ENCODE results near the gene EGR2. TPM values are rescaled to one million over a fixed set of nuclear protein-coding genes. Genes with fewer than 3 reads are reported as not detected.
A peak's percentile ranks its signal among the peaks of the same experiment; 100 is the strongest.

EGR2 gene
- total and polyA plus RNA-seq, 7 donors = 0.24 to 1.2 (median 0.67) TPM

DNA sequence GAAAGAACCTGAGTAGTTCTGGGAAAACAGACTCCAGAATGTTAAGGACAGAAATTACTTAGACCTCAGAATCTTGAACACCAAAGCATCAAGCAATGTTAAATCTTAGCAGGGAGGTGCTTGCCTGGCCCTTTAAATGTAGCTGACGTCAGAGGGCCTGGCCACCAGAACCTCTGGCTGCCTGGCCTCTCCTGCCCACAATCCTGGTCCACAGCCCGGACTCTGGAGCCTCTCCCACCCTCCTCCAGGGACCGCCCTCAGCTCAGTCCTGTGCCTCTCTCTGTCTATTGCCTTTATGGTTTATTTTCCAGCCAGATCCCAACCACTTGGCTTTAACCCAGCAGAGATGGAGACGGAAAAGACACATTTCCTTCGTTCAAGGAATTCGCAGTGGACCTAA lies 42.2 kb upstream of the EGR2 start:
- Histone ChIP-seq H3K27me3 (ENCODE audit: insufficient read depth in 3 of 3, low read length in 2 of 3) (peaks cover 0 to 3% (median 0%) of the 10 kb centered on the region in 3 donors), H3K27ac (no peak overlapping the region), H3K4me3 (no peak overlapping the region), H3K36me3 (ENCODE audit: insufficient read depth in 1 of 2, low read depth in 1 of 2) (no peaks in the 10 kb centered on the region), H3K9me3 (no peaks in the 10 kb centered on the region), H3K4me1 (no peaks in the 10 kb centered on the region)
- ATAC-seq = no peak
- 20 to 36% (median 33%) methylated on average over 6 of the region's 6 CpGs for WGBS, 3 donors
- intact Hi-C loops (cut with DNase I) = no loop called here
- DNase-seq = peak in 1 of 2 donors; percentile 40
- TF ChIP-seq, protein P1, sequence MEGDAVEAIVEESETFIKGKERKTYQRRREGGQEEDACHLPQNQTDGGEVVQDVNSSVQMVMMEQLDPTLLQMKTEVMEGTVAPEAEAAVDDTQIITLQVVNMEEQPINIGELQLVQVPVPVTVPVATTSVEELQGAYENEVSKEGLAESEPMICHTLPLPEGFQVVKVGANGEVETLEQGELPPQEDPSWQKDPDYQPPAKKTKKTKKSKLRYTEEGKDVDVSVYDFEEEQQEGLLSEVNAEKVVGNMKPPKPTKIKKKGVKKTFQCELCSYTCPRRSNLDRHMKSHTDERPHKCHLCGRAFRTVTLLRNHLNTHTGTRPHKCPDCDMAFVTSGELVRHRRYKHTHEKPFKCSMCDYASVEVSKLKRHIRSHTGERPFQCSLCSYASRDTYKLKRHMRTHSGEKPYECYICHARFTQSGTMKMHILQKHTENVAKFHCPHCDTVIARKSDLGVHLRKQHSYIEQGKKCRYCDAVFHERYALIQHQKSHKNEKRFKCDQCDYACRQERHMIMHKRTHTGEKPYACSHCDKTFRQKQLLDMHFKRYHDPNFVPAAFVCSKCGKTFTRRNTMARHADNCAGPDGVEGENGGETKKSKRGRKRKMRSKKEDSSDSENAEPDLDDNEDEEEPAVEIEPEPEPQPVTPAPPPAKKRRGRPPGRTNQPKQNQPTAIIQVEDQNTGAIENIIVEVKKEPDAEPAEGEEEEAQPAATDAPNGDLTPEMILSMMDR (IDR thresholded peaks at IDR 0.05) = no peak

DNA sequence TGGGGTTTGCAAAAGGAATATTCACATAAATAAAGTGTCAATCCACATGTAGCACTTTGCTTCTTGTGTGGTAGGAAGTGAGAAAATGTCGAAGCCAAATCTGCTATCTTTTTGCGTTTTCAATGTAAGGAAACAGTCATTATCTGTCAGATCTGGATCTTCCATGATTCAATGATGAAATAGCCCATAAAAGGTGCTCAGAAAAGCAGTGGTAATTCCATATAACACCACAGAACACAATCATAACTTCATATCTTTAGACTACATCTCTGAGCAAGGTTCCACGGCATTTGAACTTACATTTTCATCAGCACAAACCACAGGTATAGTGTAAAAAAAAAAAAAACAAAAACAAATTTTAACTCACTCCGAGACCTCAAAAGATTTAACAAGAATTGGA lies 39.9 kb upstream of the EGR2 start:
- H3K36me3 ChIP-seq (ENCODE audit: insufficient read depth in 1 of 2, low read depth in 1 of 2) = no peaks in the 10 kb centered on the region
- H3K27ac ChIP-seq = no peak overlapping the region
- 66 to 88% (median 77%) methylated on average over 4 of the region's 4 CpGs for WGBS, 3 donors
- TF ChIP-seq, protein P1 (IDR thresholded peaks at IDR 0.05) = no peak
- ATAC-seq = no peak
- H3K27me3 ChIP-seq (ENCODE audit: insufficient read depth in 3 of 3, low read length in 2 of 3) = peaks cover 0 to 3% (median 0%) of the 10 kb centered on the region in 3 donors
- H3K9me3 ChIP-seq = no peaks in the 10 kb centered on the region
- H3K4me3 ChIP-seq = no peak overlapping the region
- intact Hi-C loops (cut with DNase I) = no loop called here
- no peak for DNase-seq
- no peaks in the 10 kb centered on the region for H3K4me1 ChIP-seq

DNA sequence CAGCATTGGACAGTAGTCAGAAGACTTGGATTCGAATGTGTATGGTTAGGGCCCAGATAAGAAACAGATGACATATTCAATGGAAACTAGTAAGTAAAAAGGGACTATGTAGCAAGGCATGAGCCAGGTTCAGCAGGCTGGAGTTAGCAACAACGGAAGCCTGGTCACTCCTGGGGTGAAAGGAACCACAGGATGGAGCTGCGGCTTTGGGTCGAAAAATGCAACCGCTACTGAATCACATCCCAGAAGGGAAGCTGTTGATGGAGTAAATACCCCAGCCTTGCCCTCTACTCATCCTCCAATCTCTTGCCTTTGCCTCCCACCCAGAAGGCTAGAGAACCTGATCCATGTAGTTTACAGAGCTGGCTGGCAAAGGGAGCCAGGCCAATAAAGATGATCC lies 37.5 kb upstream of the EGR2 start:
- Histone ChIP-seq H3K9me3 (no peaks in the 10 kb centered on the region), H3K27ac (no peak overlapping the region), H3K4me3 (no peak overlapping the region), H3K27me3 (ENCODE audit: insufficient read depth in 3 of 3, low read length in 2 of 3) (no peaks in the 10 kb centered on the region), H3K4me1 (no peaks in the 10 kb centered on the region), H3K36me3 (ENCODE audit: insufficient read depth in 1 of 2, low read depth in 1 of 2) (no peaks in the 10 kb centered on the region)
- ATAC-seq (no peak), DNase-seq (no peak)
- TF ChIP-seq, protein P1 (IDR thresholded peaks at IDR 0.05) = no peak
- intact Hi-C loops (cut with DNase I) = no loop called here
- WGBS, 3 donors = 78 to 88% (median 83%) methylated on average over 5 of the region's 5 CpGs

DNA sequence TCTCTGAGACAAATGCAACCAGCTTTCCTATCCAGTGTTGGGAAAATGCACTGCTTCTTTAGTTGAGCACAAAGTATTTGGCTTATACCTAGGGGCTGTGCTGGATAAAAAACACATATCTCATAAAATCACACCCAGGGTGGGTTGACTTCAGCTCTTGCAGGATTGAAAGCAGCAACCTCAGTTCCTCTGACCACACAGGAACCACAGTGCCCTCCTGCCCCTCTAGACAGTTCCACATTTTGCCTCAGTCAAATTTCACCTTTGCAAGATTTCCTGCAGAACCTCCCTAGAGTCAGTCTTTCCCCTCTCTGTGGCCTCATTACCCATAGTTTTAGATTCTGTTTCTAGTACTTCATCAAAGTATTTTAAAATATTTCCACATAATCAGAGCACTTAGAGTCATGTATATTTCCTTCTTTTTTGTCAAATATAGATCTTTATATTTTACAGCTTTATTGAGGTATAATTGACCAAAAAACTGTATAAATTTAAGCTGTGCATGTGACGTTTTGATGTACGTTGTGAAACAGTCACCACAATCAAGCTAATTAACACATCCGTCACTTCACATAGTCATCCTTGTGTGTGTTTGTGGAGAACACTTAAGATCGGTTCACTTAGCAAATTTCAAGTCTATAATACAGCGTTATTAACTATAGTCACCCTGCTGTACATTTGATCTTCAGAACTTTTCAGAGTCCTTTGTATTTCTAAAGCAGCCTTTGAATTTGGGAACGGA lies 37.0 kb upstream of the EGR2 start:
- 78 to 88% (median 85%) methylated on average over 6 of the region's 6 CpGs for WGBS, 3 donors
- ATAC-seq (no peak), DNase-seq (no peak)
- Histone ChIP-seq H3K4me3 (no peak overlapping the region), H3K27ac (no peak overlapping the region), H3K9me3 (no peaks in the 10 kb centered on the region), H3K4me1 (no peaks in the 10 kb centered on the region), H3K36me3 (ENCODE audit: insufficient read depth in 1 of 2, low read depth in 1 of 2) (no peaks in the 10 kb centered on the region), H3K27me3 (ENCODE audit: insufficient read depth in 3 of 3, low read length in 2 of 3) (no peaks in the 10 kb centered on the region)
- TF ChIP-seq, protein P1 (IDR thresholded peaks at IDR 0.05) = no peak
- intact Hi-C loops (cut with DNase I) = no loop called here

DNA sequence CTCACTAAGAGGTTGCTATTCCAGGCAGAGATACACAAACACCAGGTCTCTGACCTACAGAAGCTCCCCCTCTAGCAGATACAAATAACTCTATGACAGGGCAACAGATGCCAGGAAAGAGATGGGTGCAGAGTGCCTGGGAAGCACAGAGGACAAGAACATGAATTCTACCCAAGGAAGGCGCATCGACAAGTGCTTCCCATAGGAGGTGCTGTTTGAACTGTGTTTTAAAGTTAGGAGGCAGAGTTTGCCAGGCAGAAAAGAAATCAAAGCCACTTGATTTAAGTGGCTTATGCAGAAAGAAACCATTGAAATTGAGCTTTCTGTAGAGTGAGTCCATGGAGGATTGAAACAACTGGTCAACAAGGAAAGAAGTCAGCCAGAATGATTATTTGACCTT lies 35.3 kb upstream of the EGR2 start:
- WGBS, 3 donors = 41 to 82% (median 55%) methylated on average over 2 of the region's 2 CpGs
- ATAC-seq = no peak
- TF ChIP-seq, protein P1 (IDR thresholded peaks at IDR 0.05) = no peak

More for the DNA sequence above, 35.3 kb upstream of the EGR2 start:
- intact Hi-C loops (cut with DNase I) = no loop called here
- Histone ChIP-seq H3K27ac (no peak overlapping the region), H3K4me1 (no peaks in the 10 kb centered on the region), H3K9me3 (no peaks in the 10 kb centered on the region), H3K4me3 (no peak overlapping the region), H3K27me3 (ENCODE audit: insufficient read depth in 3 of 3, low read length in 2 of 3) (no peaks in the 10 kb centered on the region), H3K36me3 (ENCODE audit: insufficient read depth in 1 of 2, low read depth in 1 of 2) (no peaks in the 10 kb centered on the region)
- DNase-seq = no peak
